Dermis blood vessel endothelial cell (primary cell): Measurements from ENCODE around the gene SPATA22. TPM values are rescaled to one million over a fixed set of nuclear protein-coding genes. Genes with fewer than 3 reads are reported as not detected.
"Not testable (repeated sequence)": the region's sequence is repeated elsewhere in the genome, so short reads cannot be mapped to it uniquely, and the experiment has no call there.

Experiments
- DNase-seq: peaks from one replicate; pipeline ENCODE4 v3.0.0; 2010
- total RNA-seq: library from RNA; depleted of rRNA; stranded (reverse); fragments of >200 nt; gene quantifications from 2 replicates; pipeline ENCODE4 v1.2.3, GENCODE V29; 2014

Gene SPATA22
- total RNA-seq, 1 donor from 2014 or later: under 0.01 TPM

DNA sequence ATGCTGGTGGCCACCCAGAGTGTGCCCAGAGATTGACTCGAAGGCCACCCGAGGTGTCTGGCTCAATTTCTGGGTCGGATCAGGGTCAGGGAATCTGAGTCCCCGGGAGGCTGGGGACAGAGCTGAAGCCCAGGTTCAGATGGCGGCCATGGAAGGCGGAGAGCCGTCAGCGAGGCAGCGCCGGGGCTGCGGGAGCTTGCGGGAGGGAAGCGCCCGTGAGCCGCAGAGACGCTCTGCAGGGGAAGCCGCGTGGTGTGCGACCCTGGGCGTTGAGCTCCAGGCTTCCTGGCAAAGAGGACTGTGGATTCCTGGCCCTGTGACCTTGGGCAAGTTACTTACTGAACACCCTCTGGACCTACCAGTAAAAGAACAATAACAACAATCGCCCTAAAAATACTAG is 518 bp upstream of the SPATA22 start:
- no peak for DNase-seq

DNA sequence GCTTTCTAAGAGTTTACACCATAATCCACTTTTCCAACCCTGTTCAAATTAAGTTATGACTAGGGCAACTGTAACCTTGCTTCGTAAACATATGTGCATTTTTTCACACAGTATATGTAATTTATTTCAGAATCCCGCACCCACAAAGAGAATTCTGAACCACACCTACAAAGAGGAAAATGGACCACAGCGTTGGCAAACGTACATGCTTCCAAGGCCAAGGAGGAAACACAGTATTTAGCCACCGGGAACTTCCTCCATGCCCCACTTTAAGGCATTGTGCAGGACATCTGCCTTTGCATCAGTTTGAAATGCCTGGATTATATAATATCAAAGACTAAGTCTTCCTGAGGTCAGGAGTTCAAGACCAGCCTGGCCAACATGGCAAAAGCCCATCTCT is 2.1 kb downstream of the SPATA22 start:
- DNase-seq: no peak

DNA sequence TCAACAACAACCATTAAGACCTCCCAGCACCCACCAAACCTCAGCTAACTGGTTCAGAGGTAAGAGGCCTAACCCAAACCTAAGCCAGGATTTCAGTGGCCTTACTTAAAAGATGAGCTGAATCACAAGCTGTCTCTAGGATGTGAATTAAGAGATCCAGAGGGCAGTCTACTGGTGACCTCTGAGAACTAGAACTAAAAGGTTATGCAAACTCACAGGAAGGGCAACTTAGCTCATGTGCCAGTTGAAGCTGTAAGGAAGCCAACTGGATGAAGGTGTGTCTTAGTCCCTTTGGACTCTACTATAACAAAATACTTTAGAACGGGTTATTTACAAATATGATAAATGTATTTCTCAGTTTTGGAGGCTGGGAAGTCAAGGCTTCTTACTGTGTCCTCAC is 5.3 kb downstream of the SPATA22 start:
- not testable (repeated sequence) for DNase-seq

DNA sequence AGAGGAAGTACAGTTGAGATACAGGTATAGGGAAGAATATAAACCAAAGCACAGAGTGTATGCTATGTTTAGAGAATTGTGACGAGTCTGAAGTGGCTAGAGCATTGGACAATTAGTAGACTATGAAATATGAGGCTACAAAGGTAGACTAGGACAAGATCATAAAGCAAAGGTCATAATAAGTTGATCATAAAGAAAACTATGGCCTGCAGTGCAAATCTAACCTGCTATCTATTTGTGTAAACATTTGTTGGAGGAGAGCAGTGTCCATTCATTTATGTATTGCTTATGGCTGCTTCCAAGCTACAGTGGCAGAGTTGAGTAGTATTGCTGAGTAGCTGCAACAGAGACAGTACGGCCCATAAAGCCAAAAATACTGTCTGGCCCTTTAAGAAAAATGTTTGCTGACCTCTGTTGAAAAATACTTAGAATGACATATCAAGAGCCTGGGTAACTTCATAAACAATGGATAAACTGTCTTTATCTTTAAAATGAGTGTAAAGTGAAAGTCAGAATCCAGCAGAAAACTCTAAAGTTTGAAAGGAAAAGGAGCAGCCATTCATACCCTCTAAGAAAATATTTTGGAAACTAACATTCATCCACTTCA is 23.5 kb downstream of the SPATA22 start:
- DNase-seq: no peak

DNA sequence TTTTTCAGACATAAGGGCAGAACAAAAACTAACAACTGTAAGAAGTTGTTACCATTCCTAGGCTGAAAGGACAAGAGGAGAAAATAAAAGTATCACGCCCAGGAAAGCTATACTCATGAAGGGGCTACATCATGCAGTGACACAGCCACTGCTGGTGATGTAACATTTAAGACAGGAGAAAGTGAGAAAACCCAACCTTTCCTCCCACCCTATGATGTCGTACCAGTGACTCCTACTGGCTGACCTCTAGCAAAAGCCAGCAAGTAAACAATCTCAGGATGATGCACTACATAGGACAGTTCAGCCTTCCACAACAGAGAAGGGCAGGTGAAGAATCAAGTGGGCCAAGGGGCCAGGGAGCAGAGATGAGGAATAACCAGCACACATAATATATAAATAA is 24.0 kb downstream of the SPATA22 start:
- no peak for DNase-seq

DNA sequence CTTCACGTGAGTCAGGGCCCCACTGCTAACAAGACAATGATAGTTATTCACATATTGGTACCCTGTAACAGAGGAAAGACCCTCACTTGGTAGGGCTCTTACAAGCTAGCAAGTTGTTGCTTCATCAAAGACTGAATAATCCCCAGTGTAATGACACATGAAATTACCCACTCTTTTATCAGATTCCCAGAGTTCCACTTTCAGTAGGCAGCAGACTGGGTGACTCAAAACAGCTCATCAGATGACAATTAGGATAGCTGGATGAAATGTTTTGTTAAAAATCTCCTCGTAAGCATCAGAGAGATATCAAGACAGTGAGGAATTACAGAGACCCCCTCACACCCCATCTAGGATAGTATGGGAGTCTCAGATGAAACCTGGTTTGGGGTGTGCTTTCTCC is 31.2 kb downstream of the SPATA22 start:
- no peak for DNase-seq

DNA sequence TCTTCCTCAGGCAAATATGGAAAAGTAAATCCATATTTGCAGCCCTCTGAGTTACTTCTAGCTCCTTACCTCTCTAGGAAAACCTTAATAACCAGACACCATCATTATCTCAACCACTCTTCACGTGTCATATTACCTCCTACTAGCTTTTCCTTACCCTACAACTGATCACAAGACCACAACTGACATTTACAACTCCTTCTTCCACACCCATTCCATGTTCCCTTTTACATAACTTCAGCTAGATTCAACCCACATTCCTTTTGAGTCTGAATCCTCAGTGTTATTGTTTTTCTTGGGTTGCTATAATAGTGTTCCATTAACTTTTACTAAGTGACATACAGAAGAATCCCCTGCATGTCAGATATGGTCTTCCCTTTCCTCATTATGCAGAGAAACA is 33.3 kb downstream of the SPATA22 start:
- DNase-seq: no peak

DNA sequence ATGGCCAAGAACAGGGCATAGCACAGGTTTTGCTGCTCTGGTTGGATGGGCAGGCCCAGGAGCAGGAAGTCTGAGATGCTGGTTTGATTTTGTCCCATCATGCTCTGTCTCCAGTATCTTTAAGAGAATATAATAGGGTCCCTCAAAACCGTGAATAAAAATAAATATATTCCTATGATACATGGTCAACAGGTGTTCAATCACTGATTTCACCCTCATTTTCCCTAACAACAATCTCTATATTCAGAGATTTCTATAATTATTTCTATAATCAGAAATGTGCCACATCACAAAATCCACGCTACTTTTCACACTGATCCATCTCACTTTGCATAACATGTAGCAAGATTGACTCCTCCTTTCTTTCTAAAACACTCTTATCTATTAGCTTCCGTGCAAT is 37.9 kb downstream of the SPATA22 start, which contains the start of gene OR1E2:
OR1E2 (minus strand) TSS at position 101 of the 400 bp plus-strand sequence; CDS start at position 101, 0 bp downstream.
- DNase-seq: no peak

DNA sequence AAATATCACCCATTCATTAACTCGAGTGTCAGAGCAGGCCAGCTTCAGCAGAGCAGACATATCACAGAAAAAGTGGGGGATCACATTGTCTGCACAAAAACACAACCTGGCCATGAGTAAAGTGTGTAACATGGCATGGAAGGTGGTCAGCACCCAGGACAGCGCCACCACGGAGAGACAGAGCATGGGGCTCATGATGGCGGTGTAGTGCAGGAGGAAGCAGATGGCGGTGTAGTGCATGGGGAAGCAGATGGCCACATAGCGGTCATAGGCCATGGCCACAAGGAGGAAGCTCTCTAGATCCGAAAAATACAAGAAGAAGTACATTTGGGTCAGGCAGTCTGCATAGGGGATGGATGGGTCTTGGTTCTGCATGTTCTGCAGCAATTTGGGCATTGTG is 38.4 kb downstream of the SPATA22 start:
- DNase-seq: not testable (repeated sequence)

DNA sequence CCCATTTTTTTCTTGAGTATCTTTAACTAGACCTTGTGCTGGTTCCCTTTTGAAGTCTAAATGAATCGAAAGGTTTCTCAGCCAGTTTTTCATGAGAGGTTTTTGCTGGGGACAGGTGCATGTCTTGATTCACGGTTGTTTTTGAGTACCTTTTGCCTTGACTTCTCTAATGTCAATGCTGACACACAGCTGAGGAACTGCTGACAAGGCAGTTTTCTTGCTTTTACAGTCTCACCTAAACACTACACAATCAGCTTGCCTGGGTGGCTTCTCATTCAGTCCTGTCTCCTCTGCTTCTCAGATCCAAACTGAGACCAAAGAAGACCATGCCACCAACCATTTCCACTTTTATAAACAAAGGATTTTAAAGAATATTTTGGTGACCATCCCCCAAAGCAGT is 53.4 kb downstream of the SPATA22 start:
- no peak for DNase-seq

DNA sequence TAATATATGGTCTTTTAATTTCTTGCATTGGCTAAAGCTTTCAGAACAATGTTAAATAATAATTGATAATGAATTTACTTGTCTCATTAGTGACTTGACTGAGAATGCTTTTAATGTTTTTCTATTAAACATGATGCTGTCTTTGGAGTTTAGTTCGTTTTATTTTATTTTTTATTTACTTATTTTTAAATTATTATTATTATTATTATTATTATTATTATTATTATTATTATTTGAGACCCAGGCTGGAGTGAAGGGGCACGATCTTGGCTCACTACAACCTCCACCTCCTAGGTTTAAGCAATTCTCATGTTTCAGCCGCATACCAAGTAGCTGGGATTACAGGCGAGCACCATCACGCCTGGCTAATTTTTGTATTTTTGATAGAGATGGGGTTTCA is 56.0 kb downstream of the SPATA22 start:
- DNase-seq: no peak

DNA sequence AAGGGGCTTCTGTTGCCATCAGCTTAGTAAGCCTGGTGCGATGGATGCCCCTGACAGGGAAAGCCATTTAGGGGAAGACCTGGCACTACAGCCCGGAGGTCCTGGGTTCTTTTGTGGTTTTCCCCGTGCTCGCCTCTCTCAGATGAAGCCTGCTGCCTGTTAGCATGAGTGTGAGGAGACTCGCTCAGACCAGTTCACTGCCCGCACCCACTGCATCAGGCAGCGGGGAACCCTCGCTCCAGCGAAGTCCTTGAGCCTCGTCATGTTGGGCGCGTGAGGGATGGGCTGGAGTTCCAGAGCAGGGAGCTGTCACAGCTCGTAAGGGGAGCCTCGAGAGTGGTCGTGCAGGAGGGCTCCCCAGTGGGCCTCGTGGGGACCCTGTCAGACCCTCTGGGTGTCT is 59.4 kb downstream of the SPATA22 start:
- not testable (repeated sequence) for DNase-seq

DNA sequence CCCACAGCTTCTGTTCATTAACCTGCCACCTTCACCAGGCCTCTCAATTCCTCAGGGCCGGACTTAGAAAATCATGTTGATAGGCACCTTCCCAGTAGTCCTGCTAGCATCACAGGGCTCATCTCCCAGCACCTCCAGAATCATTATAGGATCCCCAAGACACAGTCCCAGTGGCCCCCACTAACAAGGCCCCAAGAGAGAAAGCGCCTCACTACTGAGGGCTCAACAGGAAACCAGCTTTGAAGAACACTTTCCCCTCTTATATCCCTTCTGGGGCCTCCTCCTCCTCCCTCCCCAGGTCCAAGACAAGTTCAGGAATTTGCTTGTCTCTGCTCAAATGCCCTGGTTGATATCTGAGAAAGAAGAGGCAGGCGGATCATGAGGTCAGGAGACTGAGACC is 60.5 kb downstream of the SPATA22 start, which contains the start of gene OR3A3:
OR3A3 (plus strand) TSS at position 301 of the 400 bp plus-strand sequence.
- DNase-seq: no peak

DNA sequence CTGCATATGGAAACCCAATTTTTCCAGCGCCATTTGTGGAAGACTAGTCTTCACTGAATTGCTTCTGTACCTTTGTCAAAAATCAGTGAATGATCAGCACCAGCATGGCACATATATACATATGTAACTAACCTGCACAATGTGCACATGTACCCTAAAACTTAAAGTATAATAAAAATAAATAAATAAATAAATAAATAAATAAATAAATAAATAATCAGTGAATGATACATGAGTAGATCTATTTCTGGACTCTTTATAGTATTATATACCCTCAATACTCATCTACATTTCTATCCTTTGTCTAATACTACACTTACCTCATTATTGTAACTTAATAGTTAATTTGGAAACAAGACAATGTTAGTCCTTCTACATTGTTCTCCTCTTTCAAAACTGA is 67.8 kb downstream of the SPATA22 start:
- not testable (repeated sequence) for DNase-seq

DNA sequence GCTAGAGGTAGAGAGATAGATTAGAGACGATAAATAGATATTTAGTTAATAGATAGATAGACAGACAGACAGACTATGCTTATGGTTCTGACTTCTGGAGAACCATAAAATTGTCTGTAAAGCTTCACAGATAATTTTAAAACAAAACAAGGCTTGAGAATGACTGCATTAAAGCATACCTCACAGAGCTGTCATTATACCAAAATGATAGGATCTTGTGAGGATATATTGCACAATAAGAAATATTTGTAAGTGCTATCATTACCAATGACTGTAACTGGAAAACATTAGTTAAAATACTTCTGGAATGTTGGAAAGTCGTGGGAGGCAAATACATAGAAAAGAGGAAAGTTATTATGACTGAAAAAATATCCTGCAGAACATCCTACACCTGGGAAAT is 69.8 kb downstream of the SPATA22 start:
- no peak for DNase-seq

DNA sequence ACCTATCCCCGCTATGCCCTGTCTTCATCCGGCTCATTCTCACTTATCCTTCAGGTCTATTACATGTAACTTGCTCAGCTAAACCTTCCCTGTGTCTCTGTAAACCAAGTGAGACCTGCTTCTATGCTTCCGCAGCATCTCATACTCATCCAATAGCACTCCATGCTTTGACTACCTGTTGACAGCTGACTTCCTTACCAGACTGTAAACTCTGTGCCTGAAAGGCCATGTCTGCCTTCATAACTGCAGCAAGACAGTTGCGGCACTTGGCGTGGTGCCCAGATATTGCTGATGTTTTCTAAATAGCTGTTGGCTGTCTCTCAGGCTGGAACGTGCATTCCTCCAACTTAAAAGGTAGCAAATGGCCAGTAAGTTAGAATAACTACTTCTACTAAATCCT is 71.6 kb downstream of the SPATA22 start:
- no peak for DNase-seq

DNA sequence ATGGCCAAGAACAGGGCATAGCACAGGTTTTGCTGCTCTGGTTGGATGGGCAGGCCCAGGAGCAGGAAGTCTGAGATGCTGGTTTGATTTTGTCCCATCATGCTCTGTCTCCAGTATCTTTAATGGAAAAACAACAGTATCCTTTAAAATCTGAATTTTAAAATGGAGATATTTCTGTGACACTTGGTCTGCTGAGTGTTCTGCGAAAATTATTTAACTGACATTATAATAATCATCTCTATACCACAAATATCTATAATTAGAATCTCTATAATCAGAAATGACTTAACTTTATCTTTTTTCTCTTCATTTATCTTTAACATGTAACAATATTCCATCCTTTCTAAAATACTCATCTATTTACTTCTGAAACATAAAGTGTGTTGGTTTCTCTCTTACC is 73.3 kb downstream of the SPATA22 start, which contains the start of gene OR1E1:
OR1E1 (minus strand) TSS at position 101 of the 400 bp plus-strand sequence; CDS start at position 101, 0 bp downstream.
- DNase-seq: no peak

DNA sequence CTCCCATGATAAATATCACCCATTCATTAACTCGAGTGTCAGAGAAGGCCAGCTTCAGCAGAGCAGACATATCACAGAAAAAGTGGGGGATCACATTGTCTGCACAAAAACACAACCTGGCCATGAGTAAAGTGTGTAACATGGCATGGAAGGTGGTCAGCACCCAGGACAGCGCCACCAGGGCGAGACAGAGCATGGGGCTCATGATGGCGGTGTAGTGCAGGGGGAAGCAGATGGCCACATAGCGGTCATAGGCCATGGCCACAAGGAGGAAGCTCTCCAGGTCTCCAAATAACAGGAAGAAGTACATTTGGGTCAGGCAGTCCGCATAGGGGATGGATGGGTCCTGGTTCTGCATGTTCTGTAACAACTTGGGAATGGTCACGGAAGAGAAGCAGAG is 73.8 kb downstream of the SPATA22 start:
- DNase-seq: not testable (repeated sequence)

Other genes starting within 250 kb of the SPATA22 start
- not detected in 2 replicates for gene OR3A1, start 173.5 kb downstream of the SPATA22 start, total RNA-seq
- not detected in 2 replicates for gene OR3A2, start 85.5 kb downstream of the SPATA22 start, total RNA-seq
- gene OR1E1, start 73.4 kb downstream of the SPATA22 start, total RNA-seq: not detected in 2 replicates
- gene OR3A3, start 60.4 kb downstream of the SPATA22 start, total RNA-seq: not detected in 2 replicates
- gene OR1E2, start 38.0 kb downstream of the SPATA22 start, total RNA-seq: not detected in 2 replicates
- gene ASPA, start 4.2 kb upstream of the SPATA22 start, total RNA-seq: not detected in 2 replicates
- gene TRPV3, start 86.0 kb upstream of the SPATA22 start, total RNA-seq: not detected in 2 replicates
- 0.84 and 1.5 TPM in 2 replicates for gene TRPV1, start 137.6 kb upstream of the SPATA22 start, total RNA-seq
- gene SHPK, start 164.4 kb upstream of the SPATA22 start, total RNA-seq: 21.8 and 29.0 TPM in 2 replicates
- gene CTNS, start 164.9 kb upstream of the SPATA22 start, total RNA-seq: 28.2 and 37.8 TPM in 2 replicates
- gene TAX1BP3, start 196.8 kb upstream of the SPATA22 start, total RNA-seq: 224 and 238 TPM in 2 replicates
- gene EMC6, start 197.0 kb upstream of the SPATA22 start, total RNA-seq: 11.4 and 14.6 TPM in 2 replicates
- gene P2RX5, start 224.3 kb upstream of the SPATA22 start, total RNA-seq: 0.23 and 0.51 TPM in 2 replicates